ENCODE data around the gene MYLK4. TPM values are rescaled to one million over a fixed set of nuclear protein-coding genes. Genes with fewer than 3 reads are reported as not detected.

Gene MYLK4
- total RNA-seq, 1 donor from 2014 or later, result 0.60 TPM

- Mint-ChIP-seq H3K9me3 (ENCODE audit: low read depth) (no peaks in the 10 kb centered on the region), H3K27me3 (peaks cover 10% of the 10 kb centered on the region), H3K4me1 (ENCODE audit: low read depth) (no peaks in the 10 kb centered on the region), H3K36me3 (ENCODE audit: insufficient read depth) (no peaks in the 10 kb centered on the region), H3K4me3 (ENCODE audit: low read depth) (no peak overlapping the region), H3K27ac (no peak overlapping the region)
- no peak for DNase-seq (ENCODE audit: low spot score, unreplicated experiment)
- no peak for TF ChIP-seq CTCF (IDR thresholded peaks at IDR 0.05; ENCODE audit: unreplicated experiment)
These were observed 2.4 kb upstream of the MYLK4 start for GRCh38 chr6:2753110-2753489.

GRCh38 chr6:2752477-2753109 lies 1.9 kb upstream of the MYLK4 start:
- H3K9me3 Mint-ChIP-seq (ENCODE audit: low read depth), result no peaks in the 10 kb centered on the region
- no peak overlapping the region for H3K4me3 Mint-ChIP-seq (ENCODE audit: low read depth)
- peaks cover 12% of the 10 kb centered on the region for H3K27me3 Mint-ChIP-seq
- no peak for DNase-seq (ENCODE audit: low spot score, unreplicated experiment)
- H3K27ac Mint-ChIP-seq, result no peak overlapping the region
- H3K4me1 Mint-ChIP-seq (ENCODE audit: low read depth), result no peaks in the 10 kb centered on the region
- TF ChIP-seq CTCF (IDR thresholded peaks at IDR 0.05; ENCODE audit: unreplicated experiment), result no peak
- no peaks in the 10 kb centered on the region for H3K36me3 Mint-ChIP-seq (ENCODE audit: insufficient read depth)

- no peak overlapping the region for H3K27ac Mint-ChIP-seq
These were observed 1.1 kb upstream of the MYLK4 start for GRCh38 chr6:2751871-2752270.

GRCh38 chr6:2749969-2750600 lies 637 bp downstream of the MYLK4 start:
- peak; percentile 89 for TF ChIP-seq CTCF (IDR thresholded peaks at IDR 0.05; ENCODE audit: unreplicated experiment)
- H3K36me3 Mint-ChIP-seq (ENCODE audit: insufficient read depth), result no peaks in the 10 kb centered on the region
- H3K4me3 Mint-ChIP-seq (ENCODE audit: low read depth), result no peak overlapping the region
- DNase-seq (ENCODE audit: low spot score, unreplicated experiment), result peak; percentile 41
- H3K9me3 Mint-ChIP-seq (ENCODE audit: low read depth), result no peaks in the 10 kb centered on the region
- H3K27me3 Mint-ChIP-seq, result peaks cover 17% of the 10 kb centered on the region
- no peak overlapping the region for H3K27ac Mint-ChIP-seq
- H3K4me1 Mint-ChIP-seq (ENCODE audit: low read depth), result no peaks in the 10 kb centered on the region

More at GRCh38 chr6:2751871-2752270, 1.1 kb upstream of the MYLK4 start:
- Mint-ChIP-seq H3K27me3 (peaks cover 12% of the 10 kb centered on the region), H3K9me3 (ENCODE audit: low read depth) (no peaks in the 10 kb centered on the region), H3K4me1 (ENCODE audit: low read depth) (no peaks in the 10 kb centered on the region), H3K36me3 (ENCODE audit: insufficient read depth) (no peaks in the 10 kb centered on the region), H3K4me3 (ENCODE audit: low read depth) (no peak overlapping the region)
- TF ChIP-seq CTCF (IDR thresholded peaks at IDR 0.05; ENCODE audit: unreplicated experiment), result no peak
- DNase-seq (ENCODE audit: low spot score, unreplicated experiment), result no peak

GRCh38 chr6:2748183-2748582 lies 2.5 kb downstream of the MYLK4 start:
- Mint-ChIP-seq H3K4me1 (ENCODE audit: low read depth) (peaks cover 10% of the 10 kb centered on the region), H3K4me3 (ENCODE audit: low read depth) (no peak overlapping the region), H3K36me3 (ENCODE audit: insufficient read depth) (no peaks in the 10 kb centered on the region), H3K9me3 (ENCODE audit: low read depth) (no peaks in the 10 kb centered on the region), H3K27me3 (peaks cover 17% of the 10 kb centered on the region), H3K27ac (no peak overlapping the region)
- TF ChIP-seq CTCF (IDR thresholded peaks at IDR 0.05; ENCODE audit: unreplicated experiment), result no peak
- no peak for DNase-seq (ENCODE audit: low spot score, unreplicated experiment)
